Suprapubic skin (tissue), 4 donors: ENCODE results near the gene PAX7. TPM values are rescaled to one million over a fixed set of nuclear protein-coding genes. Genes with fewer than 3 reads are reported as not detected.

ENCODE experiments used
- DNase-seq, 2 donors: peaks; one replicate each; pipeline ENCODE4 v3.0.0-alpha.2; 2019; ENCODE audit warnings: low spot score in 2 of 2
- H3K27ac ChIP-seq: fragments of 200-600 bp; sonication (generic); one replicate; pipeline ENCODE4 v1.5.1; 2019
- H3K27me3 ChIP-seq: fragments of 200-600 bp; sonication (generic); one replicate; pipeline ENCODE4 v1.5.1; 2019
- H3K36me3 ChIP-seq: fragments of 200-600 bp; sonication (generic); one replicate; pipeline ENCODE4 v1.5.1; 2019
- H3K4me1 ChIP-seq: fragments of 200-600 bp; sonication (generic); one replicate; pipeline ENCODE4 v1.5.1; 2019
- H3K4me3 ChIP-seq: fragments of 200-600 bp; sonication (generic); one replicate; pipeline ENCODE4 v1.5.1; 2019; ENCODE audit warnings: mild to moderate bottlenecking
- H3K9me3 ChIP-seq: fragments of 200-600 bp; sonication (generic); one replicate; pipeline ENCODE4 v1.5.1; 2019
- CTCF ChIP-seq, 2 donors: fragments of 200-600 bp in 1 of 2; fragments of 450-650 bp in 1 of 2; sonication (generic) in 1 of 2; IDR thresholded peaks; one replicate each; pipeline ENCODE4 v1.5.1; 2016 to 2019; ENCODE audit warnings: antibody characterized with exemption in 2 of 2, mild to moderate bottlenecking in 1 of 2, moderate library complexity in 1 of 2
- EP300 ChIP-seq: sonication (generic); formaldehyde crosslinking; IDR thresholded peaks from one replicate; pipeline ENCODE4 v1.6.1; 2017; ENCODE audit warnings: antibody characterized with exemption
- POLR2A ChIP-seq, 2 donors: fragments of 450-650 bp; IDR thresholded peaks; one replicate each; pipeline ENCODE4 v1.6.1; 2017; ENCODE audit warnings: antibody characterized with exemption in 2 of 2, mild to moderate bottlenecking in 2 of 2, moderate library complexity in 2 of 2
- POLR2AphosphoS5 ChIP-seq, 3 donors: sonication (generic); formaldehyde crosslinking; IDR thresholded peaks; one replicate each; pipeline ENCODE4 v1.6.1; 2017; ENCODE audit warnings: antibody characterized with exemption in 3 of 3
- WGBS: methylation state at CpG from one replicate; pipeline ENCODE4 v1.1.5; 2018; 5-methylcytosine and 5-hydroxymethylcytosine counted together
- total RNA-seq, 4 donors: library from RNA; depleted of rRNA; stranded (reverse); fragments of >200 nt; gene quantifications; one replicate each; pipeline ENCODE4 v1.1.0, GENCODE V29; 2016

Gene PAX7
- total RNA-seq, 4 donors from 2014 or later: 0.08 TPM; not detected in 3

- peaks cover 30% of the 10 kb centered on the region for H3K27me3 ChIP-seq
- WGBS: 53% methylated on average over 9 of the region's 9 CpGs
- H3K36me3 ChIP-seq: no peaks in the 10 kb centered on the region
- H3K27ac ChIP-seq: no peak overlapping the region
- no peak overlapping the region for H3K4me3 ChIP-seq
- DNase-seq: no peak
- peaks cover 17% of the 10 kb centered on the region for H3K4me1 ChIP-seq
- no peaks in the 10 kb centered on the region for H3K9me3 ChIP-seq
- no peak for TF ChIP-seq EP300
- no peak for TF ChIP-seq POLR2AphosphoS5 (IDR thresholded peaks at IDR 0.05)
- TF ChIP-seq POLR2A (IDR thresholded peaks at IDR 0.05): no peak
- TF ChIP-seq CTCF (IDR thresholded peaks at IDR 0.05): no peak
Measured at GRCh38 chr1:18588093-18588492, 42.6 kb upstream of the PAX7 start.

GRCh38 chr1:18592368-18592767, 38.3 kb upstream of the PAX7 start:
- H3K36me3 ChIP-seq: no peaks in the 10 kb centered on the region
- no peak overlapping the region for H3K4me3 ChIP-seq
- 50% methylated on average over 1 of the region's 1 CpG for WGBS

DNA sequence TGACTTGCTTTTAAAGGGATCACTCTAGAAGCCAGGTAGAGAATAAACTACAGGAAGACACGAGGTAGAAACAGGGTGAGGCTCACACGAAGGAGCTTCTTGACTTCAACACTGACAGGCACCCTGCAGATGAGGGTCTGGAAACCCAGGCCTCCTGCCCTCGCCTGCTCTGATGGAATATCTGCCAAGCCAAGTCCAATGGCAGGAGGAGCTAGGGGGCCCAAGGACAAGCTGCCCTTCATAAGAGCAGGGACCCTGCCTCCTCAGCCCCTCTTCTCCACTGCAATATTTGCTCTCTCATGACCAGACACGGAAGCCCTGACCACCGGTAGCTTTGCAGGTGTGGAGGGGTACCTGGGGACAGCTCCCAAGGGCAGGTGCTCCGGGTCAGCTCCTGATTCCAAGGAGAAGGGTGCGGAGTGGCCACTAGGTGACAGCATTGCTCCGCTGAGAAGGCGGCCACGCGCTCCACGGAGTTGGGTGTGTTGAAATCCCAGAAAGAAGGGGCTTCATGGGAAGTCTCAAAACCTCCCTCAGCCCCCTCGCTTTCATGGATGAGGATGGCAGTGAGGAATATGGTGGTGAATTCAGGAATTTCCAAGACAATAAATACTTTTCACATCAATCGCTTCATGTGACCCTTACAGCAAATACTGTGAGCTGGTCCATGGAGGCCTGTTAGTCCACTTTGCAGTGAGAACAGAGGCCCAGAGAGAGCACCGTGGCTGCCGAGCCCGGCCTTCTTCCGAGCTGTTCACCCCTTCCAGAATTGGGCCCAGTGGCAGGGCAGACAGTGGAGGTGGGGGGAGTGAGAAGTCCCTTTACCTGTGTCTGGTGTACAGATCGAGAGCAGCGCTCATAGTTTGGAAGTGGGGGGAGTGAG, 33.2 kb upstream of the PAX7 start:
- TF ChIP-seq POLR2AphosphoS5 (IDR thresholded peaks at IDR 0.05) (no peak), CTCF (IDR thresholded peaks at IDR 0.05) (peak; percentile 65 to 91)
- Histone ChIP-seq H3K27me3 (peaks cover 41% of the 10 kb centered on the region), H3K9me3 (no peaks in the 10 kb centered on the region), H3K27ac (no peak overlapping the region), H3K36me3 (no peaks in the 10 kb centered on the region), H3K4me3 (no peak overlapping the region), H3K4me1 (peaks cover 5% of the 10 kb centered on the region)
- 16% methylated on average over 12 of the region's 20 CpGs for WGBS
- peak in 1 of 2 donors; percentile 84 for DNase-seq

More at GRCh38 chr1:18592368-18592767, 38.3 kb upstream of the PAX7 start:
- no peak for DNase-seq
- TF ChIP-seq CTCF (IDR thresholded peaks at IDR 0.05) (no peak), POLR2A (IDR thresholded peaks at IDR 0.05) (no peak), POLR2AphosphoS5 (IDR thresholded peaks at IDR 0.05) (no peak), EP300 (no peak)
- Histone ChIP-seq H3K9me3 (no peaks in the 10 kb centered on the region), H3K27me3 (peaks cover 41% of the 10 kb centered on the region), H3K4me1 (no peaks in the 10 kb centered on the region), H3K27ac (no peak overlapping the region)

DNA sequence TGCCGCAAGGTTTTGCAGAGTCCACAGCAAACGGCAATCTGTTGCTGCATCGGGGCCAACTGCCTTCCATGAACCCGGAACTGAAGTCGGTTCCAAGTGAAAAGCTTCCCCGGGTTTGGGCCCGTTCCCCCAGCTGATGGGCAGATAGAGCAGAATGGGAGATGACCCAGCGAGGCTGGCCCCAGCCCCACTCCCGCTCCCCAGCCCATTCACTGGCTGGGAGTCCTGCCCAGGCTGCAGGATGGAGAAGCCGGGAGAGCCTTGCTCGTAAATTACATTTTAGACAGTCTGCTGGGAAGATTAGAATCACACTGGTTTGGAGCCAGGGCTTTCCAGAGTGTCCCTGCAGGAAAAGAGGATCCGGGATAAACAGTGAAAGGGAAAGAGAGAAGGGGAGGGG, 31.6 kb upstream of the PAX7 start:
- peaks cover 5% of the 10 kb centered on the region for H3K4me1 ChIP-seq
- H3K36me3 ChIP-seq: no peaks in the 10 kb centered on the region
- no peak for TF ChIP-seq CTCF (IDR thresholded peaks at IDR 0.05)
- no peak for TF ChIP-seq POLR2AphosphoS5 (IDR thresholded peaks at IDR 0.05)
- no peak for TF ChIP-seq EP300
- no peak for TF ChIP-seq POLR2A (IDR thresholded peaks at IDR 0.05)
- no peak overlapping the region for H3K27ac ChIP-seq
- no peaks in the 10 kb centered on the region for H3K9me3 ChIP-seq
- H3K4me3 ChIP-seq: no peak overlapping the region
- WGBS: 5% methylated on average over 8 of the region's 12 CpGs
- no peak for DNase-seq
- peaks cover 36% of the 10 kb centered on the region for H3K27me3 ChIP-seq

- DNase-seq: no peak
- H3K36me3 ChIP-seq: no peaks in the 10 kb centered on the region
- H3K4me1 ChIP-seq: peaks cover 5% of the 10 kb centered on the region
- H3K4me3 ChIP-seq: no peak overlapping the region
- no peaks in the 10 kb centered on the region for H3K9me3 ChIP-seq
- TF ChIP-seq EP300 (no peak), POLR2A (IDR thresholded peaks at IDR 0.05) (no peak), POLR2AphosphoS5 (IDR thresholded peaks at IDR 0.05) (no peak), CTCF (IDR thresholded peaks at IDR 0.05) (no peak)
- H3K27ac ChIP-seq: no peak overlapping the region
- peaks cover 31% of the 10 kb centered on the region for H3K27me3 ChIP-seq
- 67% methylated on average over 8 of the region's 9 CpGs for WGBS
Measured at GRCh38 chr1:18599704-18600103, 30.9 kb upstream of the PAX7 start.
